H1 (cell line): ENCODE measurements around the gene BTBD16. TPM values are rescaled to one million over a fixed set of nuclear protein-coding genes. Genes with fewer than 3 reads are reported as not detected.

Source experiments
- CTCF ChIA-PET: fragments of 300-600 bp; sonication (Branson Sonifier 250); formaldehyde crosslinking; loops from one replicate; lab custom pipeline; 2021; ENCODE audit not compliant: partially characterized antibody; lab: Charles Lee
- POLR2A ChIA-PET: fragments of 300-600 bp; sonication (Branson Sonifier 250); formaldehyde crosslinking; loops from one replicate; lab custom pipeline; 2021; ENCODE audit warnings: inconsistent platforms; ENCODE audit not compliant: partially characterized antibody; lab: Charles Lee
- DNase-seq, 2 experiments: peaks; one replicate each; pipeline versions ENCODE4 v3.0.0 to v3.0.0-alpha.2; 2010 to 2022; ENCODE audit warnings: low spot score in 2 of 2, low read depth in 1 of 2, mixed read lengths in 1 of 2
- FAIRE-seq: peaks from 2 replicates; lab custom pipeline; 2011; peaks lifted over from hg19 to GRCh38; lab: Jason Lieb, UNC
- H2AFZ ChIP-seq: 2 replicates; pipeline ENCODE4 v1.8.1; 2012; ENCODE audit warnings: low read length, inconsistent platforms
- H2AK5ac ChIP-seq: 2 replicates; pipeline ENCODE4 v1.6.1; 2013; ENCODE audit warnings: low read depth, low read length
- H2BK120ac ChIP-seq: replicated peaks from 2 replicates; pipeline ENCODE3; 2013; ENCODE audit warnings: low read depth, low read length, inconsistent platforms
- H2BK12ac ChIP-seq: 2 replicates; pipeline ENCODE4 v1.6.1; 2013; ENCODE audit warnings: low read depth, low read length
- H2BK15ac ChIP-seq: 2 replicates; pipeline ENCODE4 v1.6.1; 2013; ENCODE audit warnings: low read length
- H2BK20ac ChIP-seq: 2 replicates; pipeline ENCODE4 v1.6.1; 2013; ENCODE audit warnings: low read length
- H2BK5ac ChIP-seq: 2 replicates; pipeline ENCODE4 v1.6.1; 2013; ENCODE audit warnings: low read depth, low read length
- H3K14ac ChIP-seq: 2 replicates; pipeline ENCODE4 v1.6.1; 2013; ENCODE audit warnings: inconsistent platforms; ENCODE audit not compliant: insufficient read length
- H3K18ac ChIP-seq: 2 replicates; pipeline ENCODE4 v1.6.1; 2013; ENCODE audit warnings: low read length; ENCODE audit errors: extremely low read depth
- H3K23ac ChIP-seq: 2 replicates; pipeline ENCODE4 v1.6.1; 2013; ENCODE audit warnings: inconsistent platforms; ENCODE audit not compliant: insufficient read length
- H3K23me2 ChIP-seq: 2 replicates; pipeline ENCODE4 v1.6.1; 2013; ENCODE audit warnings: low read depth, low read length
- H3K27ac ChIP-seq: 2 replicates; pipeline ENCODE4 v1.6.1; 2011; ENCODE audit warnings: low read depth, low read length, inconsistent platforms
- H3K27me3 ChIP-seq, 4 experiments: replicated peaks in 1 of 4; 1 replicate in 1 of 4; 2 replicates in 3 of 4; pipeline versions ENCODE4 v1.6.1 to v1.8.1; 2011 to 2013; ENCODE audit warnings: low read length in 3 of 4, mild to moderate bottlenecking in 3 of 4, inconsistent platforms in 2 of 4, mixed read lengths in 2 of 4, moderate library complexity in 1 of 4; ENCODE audit not compliant: control insufficient read depth in 3 of 4, insufficient read depth in 3 of 4; ENCODE audit errors: extremely low read depth in 1 of 4
- H3K36me3 ChIP-seq, 4 experiments: 2 replicates each; pipeline versions ENCODE4 v1.6.1 to v1.8.1; 2011 to 2013; ENCODE audit warnings: mild to moderate bottlenecking in 4 of 4, low read length in 3 of 4, moderate library complexity in 2 of 4, control low read depth in 1 of 4, inconsistent platforms in 1 of 4; ENCODE audit not compliant: insufficient read depth in 4 of 4, control insufficient read depth in 2 of 4
- H3K4ac ChIP-seq: replicated peaks from 2 replicates; pipeline ENCODE3; 2013; ENCODE audit warnings: low read length, low read depth, mixed read lengths, inconsistent platforms; ENCODE audit not compliant: insufficient read length
- H3K4me1 ChIP-seq, 4 experiments: replicated peaks in 1 of 4; 1 replicate in 1 of 4; 2 replicates in 3 of 4; pipeline versions ENCODE4 v1.6.1 to v1.8.1; 2011 to 2013; ENCODE audit warnings: low read length in 3 of 4, inconsistent platforms in 2 of 4, mixed read lengths in 1 of 4; ENCODE audit not compliant: insufficient read depth in 4 of 4, control insufficient read depth in 3 of 4
- H3K4me2 ChIP-seq, 2 experiments: 2 replicates each; pipeline versions ENCODE4 v1.6.1 to v1.8.1; 2011 to 2013; ENCODE audit warnings: low read depth in 2 of 2, low read length in 2 of 2, control low read depth in 1 of 2, inconsistent platforms in 1 of 2, mild to moderate bottlenecking in 1 of 2; ENCODE audit not compliant: insufficient read depth in 1 of 2
- H3K4me3 ChIP-seq, 4 experiments: fragments of 200-600, 300-600 bp in 1 of 4; sonication (generic), shearing (Covaris generic), sonication (Bioruptor Twin) in 1 of 4; 2 replicates each; pipeline versions ENCODE4 v1.5.1 to v1.8.1; 2011 to 2016; ENCODE audit warnings: low read length in 4 of 4, low read depth in 3 of 4, control low read depth in 2 of 4, inconsistent platforms in 2 of 4, mild to moderate bottlenecking in 2 of 4, mixed read lengths in 1 of 4, moderate library complexity in 1 of 4; ENCODE audit not compliant: insufficient read depth in 2 of 4; ENCODE audit errors: extremely low read depth in 1 of 4
- H3K56ac ChIP-seq: replicated peaks from 2 replicates; pipeline ENCODE3; 2013; ENCODE audit warnings: low read depth, mild to moderate bottlenecking, mixed read lengths, low read length, inconsistent platforms; ENCODE audit not compliant: insufficient read length
- H3K79me1 ChIP-seq: 2 replicates; pipeline ENCODE4 v1.6.1; 2013; ENCODE audit warnings: low read depth, low read length, control low read depth
- H3K79me2 ChIP-seq, 2 experiments: 2 replicates each; pipeline versions ENCODE4 v1.6.1 to v1.8.1; 2012 to 2013; ENCODE audit warnings: low read length in 2 of 2, mild to moderate bottlenecking in 2 of 2, inconsistent platforms in 1 of 2; ENCODE audit not compliant: insufficient read depth in 2 of 2, control insufficient read depth in 1 of 2
- H3K9ac ChIP-seq, 4 experiments: replicated peaks in 1 of 4; 1 replicate in 1 of 4; 2 replicates in 3 of 4; pipeline versions ENCODE4 v1.6.1 to v1.8.1; 2011 to 2013; ENCODE audit warnings: low read depth in 3 of 4, low read length in 3 of 4, control low read depth in 2 of 4, mild to moderate bottlenecking in 2 of 4, moderate library complexity in 2 of 4, inconsistent platforms in 1 of 4; ENCODE audit errors: extremely low read depth in 1 of 4
- H3K9me3 ChIP-seq, 2 experiments: 2 replicates each; pipeline versions ENCODE4 v1.6.1 to v1.8.1; 2012 to 2013; ENCODE audit warnings: mild to moderate bottlenecking in 2 of 2, moderate library complexity in 2 of 2, control low read depth in 1 of 2, inconsistent platforms in 1 of 2, low read depth in 1 of 2, low read length in 1 of 2, mixed read lengths in 1 of 2; ENCODE audit not compliant: insufficient read depth in 2 of 2
- H4K20me1 ChIP-seq, 2 experiments: replicated peaks in 1 of 2; 2 replicates each; pipeline versions ENCODE3 to v1.8.1; 2011 to 2013; ENCODE audit warnings: inconsistent platforms in 2 of 2, low read length in 2 of 2, mild to moderate bottlenecking in 1 of 2; ENCODE audit not compliant: insufficient read depth in 2 of 2, control insufficient read depth in 1 of 2
- H4K5ac ChIP-seq: 2 replicates; pipeline ENCODE4 v1.6.1; 2013; ENCODE audit warnings: low read length, low read depth, mixed read lengths, inconsistent platforms; ENCODE audit not compliant: insufficient read length
- H4K8ac ChIP-seq: 2 replicates; pipeline ENCODE4 v1.8.0; 2013; ENCODE audit warnings: mild to moderate bottlenecking, moderate library complexity, low read length, inconsistent platforms; ENCODE audit not compliant: insufficient read depth; ENCODE audit errors: extremely low read depth
- H4K91ac ChIP-seq: replicated peaks from 2 replicates; pipeline ENCODE3; 2013; ENCODE audit warnings: low read length, mixed read lengths, inconsistent platforms; ENCODE audit not compliant: insufficient read length
- HDAC6 ChIP-seq: IDR thresholded peaks from one replicate; pipeline ENCODE4 v1.7.1; 2012; ENCODE audit warnings: low read depth, mild to moderate bottlenecking, inconsistent platforms, low read length, moderate library complexity
- PHF8 ChIP-seq: fragments of 200-600 bp; sonication (generic); conservative IDR thresholded peaks from 2 replicates; pipeline ENCODE4 v1.7.1; 2012; ENCODE audit warnings: low read depth, mild to moderate bottlenecking, inconsistent platforms, low read length, moderate library complexity
- TAF7 ChIP-seq: optimal IDR thresholded peaks from 2 replicates; pipeline ENCODE3; 2011; ENCODE audit warnings: low read depth, mild to moderate bottlenecking, inconsistent platforms, low read length, moderate library complexity, borderline replicate concordance
- WGBS, 2 experiments: shearing (Covaris generic) in 1 of 2; methylation state at CpG; one replicate each; pipeline versions ENCODE4 v1.1.6 to v1.1.7; 2013 to 2015; ENCODE audit warnings: low lambda C conversion rate in 2 of 2, mixed read lengths in 2 of 2, inconsistent platforms in 1 of 2, low coverage in 1 of 2, missing lambda C conversion rate in 1 of 2; ENCODE audit not compliant: insufficient replicate concordance in 2 of 2, insufficient coverage in 1 of 2, insufficient read length in 1 of 2; ENCODE audit errors: extremely low coverage in 1 of 2, missing lambda C conversion rate in 1 of 2; 5-methylcytosine and 5-hydroxymethylcytosine counted together
- polyA plus RNA-seq, 7 experiments: library from polyadenylated mRNA; depleted of rRNA in 3 of 7; stranded (reverse) in 5 of 7; unstranded in 2 of 7; fragments of >200 nt in 5 of 7; fragments of 200-250 nt in 2 of 7; gene quantifications; 1 replicate in 5 of 7; 2 replicates in 1 of 7; 4 replicates in 1 of 7; pipeline versions ENCODE4 v1.2.1 to v1.2.3, GENCODE V29; 2011 to 2013; ENCODE audit warnings: missing spikeins in 2 of 7, mixed read lengths in 2 of 7
- total RNA-seq: library from RNA; stranded (reverse); fragmentation: NEBNext Ultra II Directional; extraction: Animal tissue kit (Norgen Biotek cat#: 25700); gene quantifications from 2 replicates; pipeline ENCODE4 v1.2.1, GENCODE V29; 2021

Gene BTBD16
- total and polyA plus RNA-seq, 2 of the 8 experiments (the other 6 are each of a cell fraction or from before 2014, with no cell fraction given) = 0.05 TPM; not detected in 1

DNA sequence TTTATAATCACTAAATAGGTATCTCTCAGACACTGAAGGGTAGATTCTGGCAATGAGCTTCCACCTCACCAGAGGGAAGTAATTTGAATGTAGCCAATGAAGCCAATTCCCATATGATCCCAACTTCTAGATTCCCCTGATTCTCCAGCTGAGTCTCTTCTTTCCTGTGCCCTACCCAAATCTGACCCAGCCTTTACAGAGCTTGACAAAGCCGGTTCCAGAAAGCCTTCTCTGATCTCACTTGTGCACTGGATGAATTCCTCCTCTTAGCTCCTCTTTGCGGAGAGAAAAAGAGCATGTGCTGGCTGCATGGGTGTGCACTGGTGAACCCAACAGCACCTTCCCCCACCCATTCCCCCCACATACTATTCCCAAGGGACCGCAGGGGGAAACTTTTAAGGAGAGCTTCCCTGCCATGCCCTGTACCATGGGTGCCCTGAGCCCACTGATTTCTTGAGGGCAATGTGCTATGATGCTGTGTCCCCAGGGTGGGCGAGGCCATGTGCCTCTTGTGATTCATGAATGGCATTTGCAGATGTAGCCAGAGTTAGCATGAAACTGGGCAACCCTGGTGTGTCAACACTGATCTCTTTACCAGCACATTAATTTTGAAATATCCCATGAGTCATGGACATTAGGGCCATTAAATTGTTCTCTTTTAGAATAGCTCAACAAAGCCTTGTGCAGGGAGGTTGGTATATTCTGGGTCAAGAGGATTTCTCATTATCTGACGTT lies 53.0 kb downstream of the BTBD16 start:
- Histone ChIP-seq H2BK15ac (no peak overlapping the region), H2BK12ac (no peak overlapping the region), H3K79me1 (no peaks in the 10 kb centered on the region), H2BK5ac (no peak overlapping the region), H4K91ac (no peak overlapping the region), H3K9ac (no peak overlapping the region), H3K56ac (no peak overlapping the region), H3K36me3 (no peaks in the 10 kb centered on the region), H3K4me3 (no peak overlapping the region), H3K14ac (no peak overlapping the region), H3K23me2 (no peaks in the 10 kb centered on the region), H3K79me2 (no peaks in the 10 kb centered on the region), H3K4me2 (no peak overlapping the region), H4K8ac (no peak overlapping the region), H3K4me1 (no peaks in the 10 kb centered on the region), H3K27ac (no peak overlapping the region), H2BK120ac (no peak overlapping the region), H4K20me1 (no peaks in the 10 kb centered on the region), H4K5ac (no peak overlapping the region), H2AK5ac (no peak overlapping the region), H2BK20ac (no peak overlapping the region), H2AFZ (no peak overlapping the region), H3K27me3 (no peaks in the 10 kb centered on the region), H3K23ac (no peak overlapping the region), H3K18ac (no peak overlapping the region), H3K4ac (no peak overlapping the region), H3K9me3 (no peaks in the 10 kb centered on the region)
- ChIA-PET CTCF (interaction anchor here (0.7 to 2.8 kb wide), 7 partner anchors 9 to 243 kb away, joined by 3 to 10 read pairs (median 3); no protein-coding TSS in a partner anchor), POLR2A (interaction anchor here (1.2 kb wide), 1 partner anchor 134 kb away, joined by 3 read pairs; no protein-coding TSS in a partner anchor)
- TF ChIP-seq PHF8 = no peak
- no peak for TF ChIP-seq HDAC6
- TF ChIP-seq TAF7 = no peak
- 86% methylated on average over 5 of the region's 5 CpGs; no CpG with 5 or more reads in 1 of the 2 experiments for WGBS, 2 experiments
- FAIRE-seq (no peak), DNase-seq (no peak)
